PC-9 (cell line): Measurements from ENCODE around the gene TYSND1.

Experiments used
- CTCF ChIP-seq: fragments of 200-600 bp; sonication (generic); conservative IDR thresholded peaks from 2 replicates; pipeline ENCODE4 v1.6.1; 2017; ENCODE audit warnings: mixed run types, antibody characterized with exemption, mild to moderate bottlenecking, moderate library complexity
- EZH2 ChIP-seq: fragments of 200-600 bp; sonication (generic); IDR thresholded peaks from 2 replicates; pipeline ENCODE4 v1.8.0; 2017; ENCODE audit warnings: antibody characterized with exemption, low read depth

- TF ChIP-seq CTCF = no peak
- no peak for TF ChIP-seq EZH2
Measured at GRCh38 chr10:70169011-70169410, 22.5 kb upstream of the TYSND1 start.
